SK-N-MC (cell line): ENCODE measurements around the gene CHST3.

Experiments
- DNase-seq: peaks from one replicate; pipeline ENCODE4 v3.0.0-alpha.2; 2011; ENCODE audit warnings: low read depth, low spot score
- H3K27ac ChIP-seq: fragments of 200-600 bp; sonication (generic); 2 replicates; pipeline ENCODE4 v1.5.1; 2016; ENCODE audit warnings: mixed run types
- H3K36me3 ChIP-seq: fragments of 200-600 bp; sonication (generic); 2 replicates; pipeline ENCODE4 v1.6.1; 2017; ENCODE audit warnings: antibody characterized with exemption, low read length, mixed read lengths; ENCODE audit not compliant: insufficient read depth
- H3K4me3 ChIP-seq: fragments of 200-600 bp; sonication (generic); 2 replicates; pipeline ENCODE4 v1.5.1; 2016
- H3K9ac ChIP-seq: fragments of 200-600 bp; sonication (generic); 2 replicates; pipeline ENCODE4 v1.8.0; 2017; ENCODE audit warnings: mixed run types, mixed read lengths; ENCODE audit not compliant: insufficient read length
- H3K9me3 ChIP-seq: fragments of 200-600 bp; sonication (generic); 2 replicates; pipeline ENCODE4 v1.6.1; 2017; ENCODE audit warnings: low read depth, mild to moderate bottlenecking, antibody characterized with exemption, low read length, moderate library complexity, mixed read lengths
- EZH2 ChIP-seq: fragments of 200-600 bp; sonication (generic); IDR thresholded peaks from one replicate; pipeline ENCODE4 v1.6.1; 2017; ENCODE audit warnings: antibody characterized with exemption
- FOXP2 ChIP-seq: optimal IDR thresholded peaks from 2 replicates; pipeline ENCODE3; 2011; ENCODE audit warnings: mild to moderate bottlenecking, moderate library complexity; ENCODE audit not compliant: insufficient read depth; ENCODE audit errors: extremely low read length, control extremely low read depth
- POLR2AphosphoS5 ChIP-seq: IDR thresholded peaks from 2 replicates; pipeline ENCODE4 v1.6.1; 2012; ENCODE audit warnings: mild to moderate bottlenecking, low read depth, low read length, borderline replicate concordance

CHST3 gene

DNA sequence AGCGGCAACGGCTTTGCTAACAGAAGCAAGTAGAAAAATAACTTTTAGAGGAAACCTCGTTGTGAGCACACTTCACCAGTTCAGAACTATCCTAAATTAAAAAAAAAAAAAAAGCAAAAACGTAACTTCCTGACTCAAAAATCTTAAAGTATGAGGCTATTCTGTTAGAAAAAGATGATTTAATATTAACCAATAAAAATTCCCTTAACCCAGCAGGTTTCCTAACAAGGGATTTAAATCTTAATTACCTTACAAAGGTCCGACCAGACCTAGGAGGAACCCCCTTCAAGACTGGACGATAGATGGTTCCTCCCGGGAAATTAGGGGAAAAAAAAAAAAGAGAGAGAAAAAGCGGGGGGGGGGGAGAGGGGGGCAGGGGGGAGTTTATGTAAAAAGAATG lies 22.9 kb upstream of the CHST3 start:
- DNase-seq, result no peak
- Histone ChIP-seq H3K9ac (no peak overlapping the region), H3K9me3 (no peaks in the 10 kb centered on the region), H3K4me3 (no peak overlapping the region), H3K36me3 (no peaks in the 10 kb centered on the region), H3K27ac (no peak overlapping the region)
- TF ChIP-seq EZH2, result no peak
- TF ChIP-seq FOXP2, result no peak

DNA sequence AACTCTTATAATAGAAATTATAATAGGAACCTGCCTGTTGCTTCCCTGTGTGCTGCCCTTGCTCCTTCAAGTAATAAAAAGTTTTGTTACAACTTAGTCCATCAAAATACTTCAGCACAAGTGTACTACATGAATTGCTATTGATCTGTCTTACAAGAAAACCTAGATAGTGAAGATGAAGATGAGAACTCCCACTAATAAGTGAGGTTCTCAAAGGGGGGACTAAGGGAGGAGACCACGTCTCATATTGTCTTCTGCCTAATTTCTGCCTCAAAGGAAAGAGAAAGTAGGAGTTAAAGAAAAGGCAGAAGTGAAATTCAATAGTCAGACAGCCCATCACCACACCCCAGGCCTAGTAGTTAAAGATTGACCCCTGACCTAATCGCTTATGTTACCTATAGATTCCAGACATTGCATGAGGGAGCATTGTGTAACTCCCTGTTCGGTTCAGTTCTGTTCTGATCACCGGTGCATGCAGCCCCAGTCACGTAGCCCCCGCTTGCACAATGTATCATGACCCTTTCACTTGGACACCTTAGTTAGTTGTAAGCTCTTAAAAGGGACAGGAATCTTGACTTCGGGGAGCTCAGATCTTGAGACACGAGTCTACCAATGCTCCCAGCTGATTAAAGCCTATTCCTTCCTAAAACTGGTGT lies 18.2 kb upstream of the CHST3 start:
- Histone ChIP-seq H3K4me3 (no peak overlapping the region), H3K27ac (no peak overlapping the region)

DNA sequence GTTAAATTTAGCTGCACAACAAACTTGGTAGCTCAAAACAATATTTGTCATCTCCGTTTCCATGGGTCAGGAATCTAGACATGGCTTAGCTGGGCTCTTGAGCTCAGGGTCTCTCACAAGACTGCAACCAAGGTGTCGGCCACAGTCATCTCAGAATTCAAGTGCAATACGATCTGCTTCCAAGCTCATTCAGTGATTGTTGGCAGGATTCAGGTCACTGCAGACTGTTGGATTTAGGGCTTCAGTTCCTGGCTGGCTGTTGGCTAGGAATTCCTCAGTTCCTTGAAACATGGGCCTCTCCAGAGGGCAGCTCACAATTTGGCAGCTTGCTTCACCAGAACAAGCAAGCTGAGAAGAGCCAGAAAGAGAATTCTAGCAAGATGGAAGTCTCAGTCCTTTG lies 17.5 kb upstream of the CHST3 start:
- TF ChIP-seq POLR2AphosphoS5, result no peak
- no peak for TF ChIP-seq EZH2
- TF ChIP-seq FOXP2, result no peak
- Histone ChIP-seq H3K36me3 (no peaks in the 10 kb centered on the region), H3K4me3 (no peak overlapping the region), H3K9me3 (no peaks in the 10 kb centered on the region), H3K27ac (no peak overlapping the region), H3K9ac (no peak overlapping the region)
- no peak for DNase-seq

More for the DNA sequence above, 18.2 kb upstream of the CHST3 start:
- Histone ChIP-seq H3K36me3 (no peaks in the 10 kb centered on the region), H3K9ac (no peak overlapping the region), H3K9me3 (no peaks in the 10 kb centered on the region)
- TF ChIP-seq EZH2 (no peak), FOXP2 (no peak), POLR2AphosphoS5 (no peak)
- DNase-seq, result no peak

DNA sequence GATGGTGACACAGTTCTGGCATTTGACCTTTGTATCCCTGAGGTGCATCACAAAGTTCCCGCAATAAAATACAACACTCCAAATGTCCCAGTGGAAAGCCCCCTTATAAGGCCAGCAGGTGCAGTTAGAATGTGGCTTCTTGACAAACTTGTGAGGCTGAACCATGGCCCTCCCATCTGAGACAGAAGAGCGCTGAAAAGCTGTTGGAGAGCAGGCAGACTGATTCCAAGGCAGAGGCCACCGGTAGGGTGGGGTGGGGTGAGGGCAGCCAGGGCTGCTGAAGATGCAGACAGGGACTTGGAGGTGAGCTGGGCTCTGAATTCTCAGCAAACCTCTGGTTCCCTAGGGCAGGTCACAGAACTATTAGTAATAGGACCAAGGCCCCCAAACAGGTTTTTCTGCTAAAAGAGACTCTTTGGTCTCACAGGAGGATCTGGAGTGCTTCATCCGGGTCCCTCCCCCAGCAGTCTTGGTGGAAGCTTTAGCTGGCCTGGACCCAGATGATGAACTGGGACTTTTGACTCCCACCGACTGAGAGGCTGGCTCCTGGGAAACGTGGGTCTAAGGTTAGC lies 15.6 kb upstream of the CHST3 start:
- no peak overlapping the region for H3K9ac ChIP-seq
- no peak overlapping the region for H3K4me3 ChIP-seq
- no peak overlapping the region for H3K27ac ChIP-seq
- no peaks in the 10 kb centered on the region for H3K9me3 ChIP-seq
- no peak for DNase-seq
- no peaks in the 10 kb centered on the region for H3K36me3 ChIP-seq
- TF ChIP-seq POLR2AphosphoS5 (no peak), EZH2 (no peak), FOXP2 (no peak)

DNA sequence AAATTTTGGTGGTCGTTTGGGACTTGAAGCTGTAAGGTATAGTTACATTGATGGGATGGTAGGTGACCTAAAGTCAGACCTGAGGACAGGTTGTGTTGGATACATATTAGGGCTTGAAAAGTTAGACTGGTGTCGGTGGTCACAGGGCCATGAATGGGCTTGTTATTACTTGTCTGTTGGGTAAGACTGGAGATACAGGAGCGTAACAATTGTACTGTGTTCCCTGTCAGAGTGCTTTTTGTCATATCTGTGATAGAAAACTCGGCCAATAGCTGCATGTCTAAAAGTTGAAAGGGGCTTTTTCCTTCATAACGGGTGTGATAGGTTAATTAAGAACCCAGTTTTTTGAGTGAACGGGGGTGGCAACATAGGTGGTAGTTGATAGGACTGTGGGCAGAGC lies 13.5 kb upstream of the CHST3 start:
- DNase-seq, result no peak
- no peak overlapping the region for H3K9ac ChIP-seq
- H3K4me3 ChIP-seq, result no peak overlapping the region
- H3K9me3 ChIP-seq, result no peaks in the 10 kb centered on the region
- TF ChIP-seq EZH2, result no peak
- no peak for TF ChIP-seq FOXP2
- TF ChIP-seq POLR2AphosphoS5, result no peak
- H3K27ac ChIP-seq, result no peak overlapping the region
- H3K36me3 ChIP-seq, result no peaks in the 10 kb centered on the region

DNA sequence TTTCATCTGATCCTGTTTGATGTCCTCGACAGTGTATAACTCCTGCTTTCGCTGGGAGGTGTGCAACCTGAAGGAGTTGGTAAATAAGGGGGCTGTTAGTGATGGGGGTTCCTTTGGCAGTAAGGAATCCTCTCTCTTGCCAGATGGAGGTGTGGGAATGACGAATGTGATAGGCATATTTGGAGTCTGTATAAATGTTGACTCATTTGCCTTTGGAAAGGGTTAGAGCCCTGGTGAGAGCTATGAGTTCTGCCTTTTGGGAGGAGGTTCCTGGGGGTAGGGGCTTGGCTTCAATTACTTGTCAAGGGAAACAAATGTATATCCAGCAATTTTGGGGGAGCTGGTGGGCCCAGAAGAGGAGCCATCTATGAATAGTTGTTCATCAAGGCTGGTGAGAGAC lies 11.4 kb upstream of the CHST3 start:
- DNase-seq, result no peak
- H3K27ac ChIP-seq, result no peak overlapping the region
- H3K36me3 ChIP-seq, result no peaks in the 10 kb centered on the region
- H3K9ac ChIP-seq, result no peak overlapping the region
- TF ChIP-seq FOXP2 (no peak), POLR2AphosphoS5 (no peak), EZH2 (no peak)
- H3K4me3 ChIP-seq, result no peak overlapping the region
- H3K9me3 ChIP-seq, result no peaks in the 10 kb centered on the region

DNA sequence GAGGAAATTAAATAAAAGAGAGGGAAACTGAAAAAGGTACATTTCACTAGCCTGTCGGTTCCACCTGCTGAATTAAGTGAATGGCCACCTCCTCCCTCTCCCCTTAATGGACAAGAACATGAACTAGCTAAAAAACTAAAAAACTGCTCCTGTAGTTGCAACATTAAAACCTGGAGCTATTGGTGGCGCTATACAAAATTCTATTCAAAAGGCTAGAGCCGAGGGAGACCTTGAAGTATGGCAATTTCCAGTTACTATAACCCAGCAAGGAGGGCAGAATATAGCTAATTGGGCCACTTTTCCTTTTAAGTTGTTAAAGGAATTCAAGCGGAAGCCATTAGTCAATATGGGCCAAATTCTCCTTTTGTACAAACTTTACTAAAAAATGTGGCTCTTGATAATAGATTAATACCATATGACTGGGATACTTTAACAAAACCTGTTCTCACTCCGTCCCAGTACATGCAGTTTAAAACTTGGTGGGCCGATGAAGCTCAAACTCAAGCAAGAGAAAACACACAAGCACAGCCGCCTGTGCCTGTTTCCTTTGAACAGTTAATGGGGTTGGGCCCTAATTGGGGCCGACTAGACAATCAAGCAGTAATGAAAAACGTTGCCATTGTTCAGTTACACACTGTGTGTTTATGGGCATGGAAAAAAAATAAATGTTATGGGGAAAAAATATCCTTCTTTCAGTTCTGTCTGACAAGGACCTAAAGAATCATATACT lies 6.5 kb upstream of the CHST3 start:
- TF ChIP-seq EZH2 (no peak), POLR2AphosphoS5 (no peak), FOXP2 (no peak)
- no peaks in the 10 kb centered on the region for H3K9me3 ChIP-seq
- H3K27ac ChIP-seq, result peak overlapping the region; percentile 92
- H3K4me3 ChIP-seq, result peak overlapping the region; percentile 45
- H3K36me3 ChIP-seq, result no peaks in the 10 kb centered on the region
- no peak for DNase-seq
- peak overlapping the region; percentile 20 for H3K9ac ChIP-seq

DNA sequence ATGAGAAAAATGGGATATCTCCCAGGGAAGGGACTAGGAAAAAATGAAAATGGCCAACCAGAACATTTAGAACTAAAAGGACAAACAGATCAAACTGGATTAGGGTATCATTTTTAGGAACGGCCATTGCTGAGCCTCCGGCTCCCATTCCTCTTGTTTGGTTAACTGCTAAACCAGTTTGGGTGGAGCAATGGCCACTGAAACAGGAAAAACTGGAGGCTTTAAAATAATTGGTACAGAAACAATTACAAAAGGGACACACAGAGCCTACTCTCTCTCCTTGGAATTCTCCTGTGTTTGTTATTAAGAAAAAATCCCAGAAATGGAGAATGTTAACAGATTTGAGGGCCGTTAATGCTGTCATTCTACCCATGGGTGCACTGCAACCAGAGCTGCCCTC lies 4.7 kb upstream of the CHST3 start:
- H3K4me3 ChIP-seq, result no peak overlapping the region
- no peaks in the 10 kb centered on the region for H3K36me3 ChIP-seq
- no peak overlapping the region for H3K9ac ChIP-seq
- no peak for DNase-seq
- TF ChIP-seq EZH2 (no peak), POLR2AphosphoS5 (no peak), FOXP2 (no peak)
- H3K27ac ChIP-seq, result no peak overlapping the region
- H3K9me3 ChIP-seq, result no peaks in the 10 kb centered on the region
